ENCODE results near the gene SDK1. TPM values are rescaled to one million over a fixed set of nuclear protein-coding genes. Genes with fewer than 3 reads are reported as not detected.

SDK1 gene
- total RNA-seq, 4 donors from 2014 or later = 3.7 to 80.9 (median 13.1) TPM

DNA sequence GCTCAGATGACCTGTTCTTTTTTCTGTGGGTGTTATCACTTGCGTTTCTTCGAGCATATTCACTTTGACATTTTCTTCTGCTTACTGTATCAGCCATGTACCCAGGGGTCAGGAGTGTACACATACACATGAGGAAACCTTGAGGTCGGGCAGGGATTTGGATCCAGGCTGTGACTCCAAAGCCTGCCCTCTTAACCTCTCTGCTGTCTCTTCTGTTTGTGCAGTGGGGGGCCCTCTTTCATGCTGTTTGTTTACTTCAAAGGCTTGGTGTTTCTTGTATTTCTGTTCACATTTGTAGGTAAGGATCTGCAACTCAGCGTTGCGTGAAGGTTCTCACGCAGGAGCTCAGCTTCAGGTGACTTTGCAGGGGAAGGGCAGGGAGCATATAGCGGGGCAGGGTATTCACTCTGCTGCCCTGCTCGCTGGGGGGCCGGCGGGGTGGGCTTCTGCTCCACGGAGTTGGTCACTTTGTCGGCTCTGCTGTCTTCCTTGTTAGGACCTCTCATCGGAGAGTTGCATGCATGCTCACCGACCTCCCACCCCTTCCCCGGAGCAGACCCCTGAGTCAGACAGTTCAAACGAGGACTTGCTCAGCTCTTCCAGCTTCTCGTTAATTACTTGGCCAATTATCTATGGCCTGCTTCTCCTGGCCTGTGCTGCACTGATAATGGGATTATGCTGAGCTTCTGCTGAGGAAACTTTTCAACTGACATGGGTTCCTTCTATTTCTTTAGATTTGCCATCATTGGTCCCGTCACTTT is 77.5 kb downstream of the SDK1 start:
- TF ChIP-seq POLR2A (IDR thresholded peaks at IDR 0.05) = no peak
- TF ChIP-seq, protein P1, sequence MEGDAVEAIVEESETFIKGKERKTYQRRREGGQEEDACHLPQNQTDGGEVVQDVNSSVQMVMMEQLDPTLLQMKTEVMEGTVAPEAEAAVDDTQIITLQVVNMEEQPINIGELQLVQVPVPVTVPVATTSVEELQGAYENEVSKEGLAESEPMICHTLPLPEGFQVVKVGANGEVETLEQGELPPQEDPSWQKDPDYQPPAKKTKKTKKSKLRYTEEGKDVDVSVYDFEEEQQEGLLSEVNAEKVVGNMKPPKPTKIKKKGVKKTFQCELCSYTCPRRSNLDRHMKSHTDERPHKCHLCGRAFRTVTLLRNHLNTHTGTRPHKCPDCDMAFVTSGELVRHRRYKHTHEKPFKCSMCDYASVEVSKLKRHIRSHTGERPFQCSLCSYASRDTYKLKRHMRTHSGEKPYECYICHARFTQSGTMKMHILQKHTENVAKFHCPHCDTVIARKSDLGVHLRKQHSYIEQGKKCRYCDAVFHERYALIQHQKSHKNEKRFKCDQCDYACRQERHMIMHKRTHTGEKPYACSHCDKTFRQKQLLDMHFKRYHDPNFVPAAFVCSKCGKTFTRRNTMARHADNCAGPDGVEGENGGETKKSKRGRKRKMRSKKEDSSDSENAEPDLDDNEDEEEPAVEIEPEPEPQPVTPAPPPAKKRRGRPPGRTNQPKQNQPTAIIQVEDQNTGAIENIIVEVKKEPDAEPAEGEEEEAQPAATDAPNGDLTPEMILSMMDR (IDR thresholded peaks at IDR 0.05) = no peak
- DNase-seq = no peak
- Histone ChIP-seq H3K27ac (no peak overlapping the region), H3K4me1 (no peaks in the 10 kb centered on the region), H3K36me3 (no peaks in the 10 kb centered on the region), H3K4me3 (no peak overlapping the region), H3K27me3 (no peaks in the 10 kb centered on the region), H3K9me3 (no peaks in the 10 kb centered on the region)

DNA sequence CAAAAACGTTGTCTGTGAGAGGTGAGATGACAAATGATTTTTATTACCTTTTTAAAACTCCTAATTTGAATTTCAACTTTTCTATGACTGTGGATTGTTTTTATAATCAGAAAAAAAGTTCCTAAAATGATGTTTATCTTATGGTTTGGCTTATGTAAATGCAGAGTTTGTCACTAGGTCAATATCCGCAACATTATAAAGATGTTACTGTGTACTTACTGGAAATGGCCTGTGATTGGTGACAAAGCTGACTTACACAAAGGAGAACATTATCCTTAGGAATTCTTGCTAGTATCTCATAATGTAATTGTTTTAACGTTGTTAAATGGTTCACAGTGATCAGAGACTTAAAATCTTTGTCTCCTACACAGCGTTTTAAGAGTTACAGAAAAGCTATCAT is 79.0 kb downstream of the SDK1 start:
- Histone ChIP-seq H3K27me3 (no peaks in the 10 kb centered on the region), H3K36me3 (no peaks in the 10 kb centered on the region), H3K4me1 (no peaks in the 10 kb centered on the region), H3K9me3 (no peaks in the 10 kb centered on the region), H3K27ac (no peak overlapping the region), H3K4me3 (no peak overlapping the region)
- no peak for TF ChIP-seq POLR2A (IDR thresholded peaks at IDR 0.05)
- TF ChIP-seq, protein P1 (IDR thresholded peaks at IDR 0.05) = no peak
- no peak for DNase-seq

DNA sequence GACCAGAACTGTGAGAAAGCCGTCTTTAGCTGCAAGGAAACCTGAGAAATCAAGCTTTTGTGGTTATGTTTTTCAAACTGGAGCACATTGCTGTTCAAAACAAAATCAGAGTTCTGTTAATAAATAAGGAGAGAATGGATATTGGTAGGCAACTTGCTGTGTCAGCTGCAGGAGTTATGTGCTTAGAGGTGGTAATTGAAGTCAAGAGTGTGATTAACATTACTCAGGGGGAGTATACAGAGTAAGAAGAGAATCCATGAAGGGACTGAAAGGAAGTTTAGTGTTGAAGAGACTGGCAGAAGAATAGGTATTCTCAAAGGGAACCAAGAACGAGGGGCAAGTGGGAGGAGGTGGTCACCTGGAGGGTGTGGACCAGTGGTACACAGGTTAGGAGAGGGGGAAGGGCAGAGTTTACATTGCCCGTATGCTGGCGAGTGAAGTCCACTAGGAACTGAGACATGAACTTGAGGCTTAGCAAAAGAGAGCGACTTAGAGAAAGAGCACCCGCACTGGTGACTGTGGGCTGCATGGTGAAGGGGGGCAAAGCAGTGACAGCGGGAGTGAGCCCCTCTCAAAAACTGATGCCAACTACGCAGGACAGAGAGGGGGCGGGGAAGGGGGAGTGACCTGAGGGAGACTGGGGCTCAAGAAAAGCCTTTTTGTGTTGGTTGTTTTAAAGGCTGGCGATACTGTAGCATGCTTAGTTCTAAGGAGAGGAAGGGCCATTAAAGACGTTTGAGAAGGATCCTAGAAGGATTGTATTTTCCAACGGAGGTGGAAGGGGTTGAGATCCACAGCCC is 80.0 kb downstream of the SDK1 start:
- H3K4me1 ChIP-seq = no peaks in the 10 kb centered on the region
- no peak overlapping the region for H3K4me3 ChIP-seq
- H3K27me3 ChIP-seq = no peaks in the 10 kb centered on the region
- H3K9me3 ChIP-seq = no peaks in the 10 kb centered on the region
- H3K27ac ChIP-seq = no peak overlapping the region
- DNase-seq = no peak
- TF ChIP-seq, protein P1 (IDR thresholded peaks at IDR 0.05) = no peak
- no peak for TF ChIP-seq POLR2A (IDR thresholded peaks at IDR 0.05)
- no peaks in the 10 kb centered on the region for H3K36me3 ChIP-seq

DNA sequence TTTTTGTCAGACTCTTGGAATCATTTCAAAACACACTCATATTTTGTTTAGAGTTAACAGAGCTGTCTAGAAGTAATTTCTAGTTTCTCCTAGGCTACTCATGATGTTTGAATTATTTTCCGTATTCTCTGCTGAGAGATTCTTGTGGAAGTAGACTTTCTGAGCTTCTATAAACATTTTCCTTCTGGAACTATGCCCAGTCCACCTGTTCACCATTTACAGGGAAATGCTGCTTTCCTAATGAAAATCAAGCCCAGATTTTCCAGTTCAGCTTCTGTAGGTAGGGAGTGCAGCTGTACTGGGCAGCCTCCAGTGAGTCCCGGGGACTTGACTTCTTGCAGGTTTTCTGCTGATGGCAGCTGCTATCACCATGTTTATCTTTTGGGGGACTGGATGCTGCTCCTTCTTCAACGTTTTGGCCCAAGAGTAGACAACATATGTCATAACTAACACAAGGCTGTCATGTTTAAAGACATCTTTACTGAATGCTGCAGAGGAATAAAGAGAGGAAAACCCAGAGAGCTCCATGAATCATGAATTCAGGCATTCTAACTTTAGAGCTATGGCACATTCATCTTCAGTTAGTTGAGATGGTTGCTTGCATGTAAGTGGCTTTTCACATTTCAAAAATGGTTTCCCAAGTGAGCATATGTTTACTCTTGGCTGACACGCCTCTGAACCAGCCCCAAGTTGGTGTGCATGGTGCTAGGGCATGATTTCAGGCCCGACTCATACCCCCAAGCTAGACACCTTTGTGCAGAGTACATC is 85.6 kb downstream of the SDK1 start:
- no peaks in the 10 kb centered on the region for H3K4me1 ChIP-seq
- no peaks in the 10 kb centered on the region for H3K27me3 ChIP-seq
- TF ChIP-seq, protein P1 (IDR thresholded peaks at IDR 0.05) = no peak
- no peak for TF ChIP-seq POLR2A (IDR thresholded peaks at IDR 0.05)
- H3K9me3 ChIP-seq = no peaks in the 10 kb centered on the region
- DNase-seq = no peak
- H3K4me3 ChIP-seq = no peak overlapping the region
- no peak overlapping the region for H3K27ac ChIP-seq
- H3K36me3 ChIP-seq = no peaks in the 10 kb centered on the region

DNA sequence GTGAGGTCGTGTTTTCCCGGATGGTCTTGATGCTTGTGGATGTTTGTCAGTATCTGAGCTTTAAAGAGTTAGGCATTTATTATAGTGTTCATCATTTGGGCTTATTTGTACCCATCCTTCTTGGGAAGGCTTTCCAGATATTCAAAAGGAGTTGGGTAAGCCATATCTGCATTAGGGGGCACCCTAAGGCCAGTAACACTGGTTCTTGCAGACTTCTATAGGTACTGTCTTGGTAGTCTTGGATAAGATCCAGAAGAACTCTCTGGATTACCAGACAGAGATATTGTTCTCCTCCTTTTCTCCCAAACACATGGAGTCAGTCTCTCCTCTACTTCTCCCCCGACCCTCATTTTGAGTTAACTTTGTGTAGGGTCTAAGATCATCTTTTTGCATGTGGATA is 92.8 kb downstream of the SDK1 start:
- Histone ChIP-seq H3K9me3 (no peaks in the 10 kb centered on the region), H3K4me3 (no peak overlapping the region), H3K27ac (no peak overlapping the region), H3K4me1 (no peaks in the 10 kb centered on the region), H3K36me3 (no peaks in the 10 kb centered on the region), H3K27me3 (no peaks in the 10 kb centered on the region)
- DNase-seq = no peak
- no peak for TF ChIP-seq POLR2A (IDR thresholded peaks at IDR 0.05)
- TF ChIP-seq, protein P1 (IDR thresholded peaks at IDR 0.05) = no peak
